GM06990 (cell line): Measurements from ENCODE around the gene ZYX.
"Not testable (repeated sequence)": the region's sequence is repeated elsewhere in the genome, so short reads cannot be mapped to it uniquely, and the experiment has no call there.

Experiments
- DNase-seq: peaks from one replicate; pipeline ENCODE4 v3.0.0-alpha.2; 2011; ENCODE audit not compliant: insufficient read length; ENCODE audit errors: extremely low read depth
- H3K27me3 ChIP-seq: replicated peaks from 2 replicates; pipeline ENCODE4 v1.6.0; 2011; ENCODE audit warnings: low read length; ENCODE audit not compliant: control insufficient read depth, insufficient read depth
- H3K36me3 ChIP-seq: 2 replicates; pipeline ENCODE4 v1.5.1; 2011; ENCODE audit warnings: low read length; ENCODE audit not compliant: control insufficient read depth, insufficient read depth
- H3K4me3 ChIP-seq: replicated peaks from 2 replicates; pipeline ENCODE4 v1.5.1; 2011; ENCODE audit warnings: low read depth, mild to moderate bottlenecking, control low read depth, low read length
- CTCF ChIP-seq: IDR thresholded peaks from 2 replicates; pipeline ENCODE4 v1.5.1; 2011; ENCODE audit warnings: low read length, control low read depth, mild to moderate bottlenecking, inconsistent platforms; ENCODE audit not compliant: insufficient read depth, poor library complexity, severe bottlenecking

The ZYX gene

GRCh38 chr7:143388491-143389101 lies 7.5 kb downstream of the ZYX start:
- H3K36me3 ChIP-seq, result peaks cover 37% of the 10 kb centered on the region
- no peak for DNase-seq
- H3K4me3 ChIP-seq, result no peak overlapping the region
- no peaks in the 10 kb centered on the region for H3K27me3 ChIP-seq
- no peak for TF ChIP-seq CTCF

- DNase-seq, result no peak
- TF ChIP-seq CTCF, result no peak
- peaks cover 37% of the 10 kb centered on the region for H3K36me3 ChIP-seq
Observed at GRCh38 chr7:143389316-143390103, 8.4 kb downstream of the ZYX start.

GRCh38 chr7:143390104-143390772 lies 9.1 kb downstream of the ZYX start:
- Histone ChIP-seq H3K4me3 (no peak overlapping the region), H3K27me3 (no peaks in the 10 kb centered on the region), H3K36me3 (peaks cover 34% of the 10 kb centered on the region)

More at GRCh38 chr7:143389316-143390103, 8.4 kb downstream of the ZYX start:
- no peaks in the 10 kb centered on the region for H3K27me3 ChIP-seq
- no peak overlapping the region for H3K4me3 ChIP-seq

GRCh38 chr7:143390773-143391317 lies 9.7 kb downstream of the ZYX start:
- Histone ChIP-seq H3K36me3 (peaks cover 34% of the 10 kb centered on the region), H3K4me3 (no peak overlapping the region), H3K27me3 (no peaks in the 10 kb centered on the region)
- no peak for TF ChIP-seq CTCF
- DNase-seq, result no peak

More at GRCh38 chr7:143390104-143390772, 9.1 kb downstream of the ZYX start:
- no peak for TF ChIP-seq CTCF
- no peak for DNase-seq

- H3K4me3 ChIP-seq, result no peak overlapping the region
- H3K36me3 ChIP-seq, result peaks cover 30% of the 10 kb centered on the region
Observed at GRCh38 chr7:143391462-143392404, 10.6 kb downstream of the ZYX start.

GRCh38 chr7:143392427-143392826 lies 11.3 kb downstream of the ZYX start:
- not testable (repeated sequence) for H3K4me3 ChIP-seq, DNase-seq, H3K27me3 ChIP-seq
- peaks cover 26% of the 10 kb centered on the region for H3K36me3 ChIP-seq

More at GRCh38 chr7:143391462-143392404, 10.6 kb downstream of the ZYX start:
- DNase-seq, result no peak
- no peak for TF ChIP-seq CTCF
- H3K27me3 ChIP-seq, result no peaks in the 10 kb centered on the region
